C4-2B (cell line): Measurements from ENCODE around the gene HDGFL2.

Experiments
- ZFX ChIP-seq: fragments of 450-650 bp; IDR thresholded peaks from 2 replicates; pipeline ENCODE4 v1.6.1; 2017
- TF ChIP-seq, protein P1 (sequence below): fragments of 450-650 bp; conservative IDR thresholded peaks from 2 replicates; pipeline ENCODE4 v1.5.1; 2017; ENCODE audit warnings: mild to moderate bottlenecking

DNA sequence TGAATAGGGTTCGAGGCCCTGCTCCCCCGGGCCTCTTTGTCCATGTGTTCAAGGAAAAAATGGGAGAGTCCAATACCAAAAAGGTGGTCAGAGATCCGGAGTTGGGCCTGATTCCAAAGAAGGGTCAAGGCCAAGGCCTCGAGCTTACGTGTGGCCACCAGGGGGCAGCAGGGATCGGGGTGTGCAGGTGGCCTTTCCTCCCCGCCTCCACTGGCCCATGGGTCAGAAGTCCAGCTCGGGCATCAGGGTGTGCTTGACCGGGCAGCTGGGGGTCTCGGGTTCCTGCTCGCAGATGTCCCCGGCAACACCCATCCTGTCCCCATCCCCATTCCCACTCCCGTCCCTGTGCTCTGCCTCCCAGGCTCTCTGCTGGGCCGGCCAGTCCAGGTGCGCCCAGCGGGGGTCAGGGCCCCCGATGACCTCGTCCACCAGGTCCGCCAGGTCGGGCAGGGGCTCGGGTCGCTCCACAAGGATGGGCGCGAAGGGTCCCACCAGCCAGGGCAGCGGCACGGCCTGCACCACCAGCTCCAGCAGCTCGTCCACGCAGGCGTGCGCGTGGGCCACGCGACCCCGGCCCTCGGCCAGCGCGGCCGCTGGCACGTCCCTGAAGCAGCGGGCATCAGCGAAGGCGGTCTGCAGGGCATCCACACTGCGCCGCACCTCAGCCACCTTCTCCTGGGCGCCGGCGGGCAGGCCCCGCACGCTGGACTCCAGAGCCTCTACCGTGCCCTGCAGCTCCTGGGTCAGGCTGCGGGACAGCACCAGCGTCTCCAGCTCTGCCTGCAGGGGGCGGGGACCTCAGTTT is 51.4 kb downstream of the HDGFL2 start:
- TF ChIP-seq, protein P1, sequence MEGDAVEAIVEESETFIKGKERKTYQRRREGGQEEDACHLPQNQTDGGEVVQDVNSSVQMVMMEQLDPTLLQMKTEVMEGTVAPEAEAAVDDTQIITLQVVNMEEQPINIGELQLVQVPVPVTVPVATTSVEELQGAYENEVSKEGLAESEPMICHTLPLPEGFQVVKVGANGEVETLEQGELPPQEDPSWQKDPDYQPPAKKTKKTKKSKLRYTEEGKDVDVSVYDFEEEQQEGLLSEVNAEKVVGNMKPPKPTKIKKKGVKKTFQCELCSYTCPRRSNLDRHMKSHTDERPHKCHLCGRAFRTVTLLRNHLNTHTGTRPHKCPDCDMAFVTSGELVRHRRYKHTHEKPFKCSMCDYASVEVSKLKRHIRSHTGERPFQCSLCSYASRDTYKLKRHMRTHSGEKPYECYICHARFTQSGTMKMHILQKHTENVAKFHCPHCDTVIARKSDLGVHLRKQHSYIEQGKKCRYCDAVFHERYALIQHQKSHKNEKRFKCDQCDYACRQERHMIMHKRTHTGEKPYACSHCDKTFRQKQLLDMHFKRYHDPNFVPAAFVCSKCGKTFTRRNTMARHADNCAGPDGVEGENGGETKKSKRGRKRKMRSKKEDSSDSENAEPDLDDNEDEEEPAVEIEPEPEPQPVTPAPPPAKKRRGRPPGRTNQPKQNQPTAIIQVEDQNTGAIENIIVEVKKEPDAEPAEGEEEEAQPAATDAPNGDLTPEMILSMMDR: peak; percentile 94
- TF ChIP-seq ZFX: no peak
